ENCODE results near the gene SLC15A3. TPM values are rescaled to one million over a fixed set of nuclear protein-coding genes. Genes with fewer than 3 reads are reported as not detected.

SLC15A3 gene
- total RNA-seq, 4 donors from 2014 or later = 24.1 to 61.0 (median 29.9) TPM

- H3K27ac ChIP-seq (replicated peaks in 1 of 4) = no peak overlapping the region
- H3K9me3 ChIP-seq = no peaks in the 10 kb centered on the region
- peaks cover 5 to 22% (median 11%) of the 10 kb centered on the region in 4 donors for H3K4me1 ChIP-seq
- DNase-seq (ENCODE audit: extremely low spot score) = no peak
- WGBS = 81% methylated on average over 4 of the region's 4 CpGs
- TF ChIP-seq CTCF (IDR thresholded peaks at IDR 0.05) = no peak
- TF ChIP-seq EP300 (IDR thresholded peaks at IDR 0.05) = no peak
- no peak for TF ChIP-seq POLR2A (IDR thresholded peaks at IDR 0.05; ENCODE audit: low read depth)
- TF ChIP-seq POLR2AphosphoS5 (IDR thresholded peaks at IDR 0.05) = no peak
- H3K4me3 ChIP-seq = no peak overlapping the region
- H3K36me3 ChIP-seq = no peaks in the 10 kb centered on the region
- intact Hi-C loops (cut with DNase I) = no loop called here
- H3K27me3 ChIP-seq = no peaks in the 10 kb centered on the region
Measured at GRCh38 chr11:60957188-60957587, 5.2 kb upstream of the SLC15A3 start.

- Histone ChIP-seq H3K4me1 (peaks cover 5 to 35% (median 22%) of the 10 kb centered on the region in 4 donors), H3K27ac (replicated peaks in 1 of 4) (no peak overlapping the region), H3K27me3 (no peaks in the 10 kb centered on the region), H3K4me3 (no peak overlapping the region), H3K36me3 (no peaks in the 10 kb centered on the region), H3K9me3 (no peaks in the 10 kb centered on the region)
- WGBS = 49% methylated on average over 5 of the region's 5 CpGs
- intact Hi-C loops (cut with DNase I) = no loop called here
- DNase-seq (ENCODE audit: extremely low spot score) = no peak
- TF ChIP-seq EP300 (IDR thresholded peaks at IDR 0.05) = no peak
- no peak for TF ChIP-seq CTCF (IDR thresholded peaks at IDR 0.05)
- no peak for TF ChIP-seq POLR2A (IDR thresholded peaks at IDR 0.05; ENCODE audit: low read depth)
- no peak for TF ChIP-seq POLR2AphosphoS5 (IDR thresholded peaks at IDR 0.05)
Measured at GRCh38 chr11:60955571-60955970, 3.6 kb upstream of the SLC15A3 start.

- Histone ChIP-seq H3K9me3 (no peaks in the 10 kb centered on the region), H3K36me3 (no peaks in the 10 kb centered on the region), H3K27me3 (no peaks in the 10 kb centered on the region), H3K4me1 (peaks cover 5 to 45% (median 32%) of the 10 kb centered on the region in 4 donors), H3K4me3 (no peak overlapping the region), H3K27ac (replicated peaks in 1 of 4) (no peak overlapping the region)
- no peak for TF ChIP-seq POLR2AphosphoS5 (IDR thresholded peaks at IDR 0.05)
- TF ChIP-seq CTCF (IDR thresholded peaks at IDR 0.05) = no peak
- no peak for TF ChIP-seq EP300 (IDR thresholded peaks at IDR 0.05)
- TF ChIP-seq POLR2A (IDR thresholded peaks at IDR 0.05; ENCODE audit: low read depth) = no peak
- 78% methylated on average over 5 of the region's 5 CpGs for WGBS
- intact Hi-C loops (cut with DNase I) = no loop called here
- DNase-seq (ENCODE audit: extremely low spot score) = no peak
Measured at GRCh38 chr11:60954421-60954820, 2.4 kb upstream of the SLC15A3 start.

- 79% methylated on average over 6 of the region's 6 CpGs for WGBS
- Histone ChIP-seq H3K4me1 (peaks cover 8 to 48% (median 35%) of the 10 kb centered on the region in 4 donors), H3K9me3 (no peaks in the 10 kb centered on the region), H3K27me3 (no peaks in the 10 kb centered on the region), H3K36me3 (no peaks in the 10 kb centered on the region), H3K27ac (replicated peaks in 1 of 4) (peak overlapping the region; percentile 15 to 85 (median 56)), H3K4me3 (no peak overlapping the region)
- DNase-seq (ENCODE audit: extremely low spot score) = no peak
- TF ChIP-seq POLR2AphosphoS5 (IDR thresholded peaks at IDR 0.05) (peak in 1 of 2 donors; percentile 7), EP300 (IDR thresholded peaks at IDR 0.05) (no peak), CTCF (IDR thresholded peaks at IDR 0.05) (no peak)
- intact Hi-C loops (cut with DNase I) = no loop called here
Measured at GRCh38 chr11:60953781-60954180, 1.8 kb upstream of the SLC15A3 start.

GRCh38 chr11:60952742-60953170 is 780 bp upstream of the SLC15A3 start:
- TF ChIP-seq POLR2A (IDR thresholded peaks at IDR 0.05; ENCODE audit: low read depth) (no peak), CTCF (IDR thresholded peaks at IDR 0.05) (no peak), EP300 (IDR thresholded peaks at IDR 0.05) (no peak), POLR2AphosphoS5 (IDR thresholded peaks at IDR 0.05) (no peak)
- H3K27ac ChIP-seq (replicated peaks in 1 of 4) = peak overlapping the region; percentile 82 to 86 (median 85)
- H3K27me3 ChIP-seq = no peaks in the 10 kb centered on the region
- peaks cover 0 to under 1% (median 0%) of the 10 kb centered on the region in 4 donors for H3K36me3 ChIP-seq
- 58% methylated on average over 2 of the region's 3 CpGs for WGBS
- DNase-seq (ENCODE audit: extremely low spot score) = no peak
- peak overlapping the region; percentile 57 to 66 (median 59) for H3K4me3 ChIP-seq
- intact Hi-C loops (cut with DNase I) = no loop called here
- no peaks in the 10 kb centered on the region for H3K9me3 ChIP-seq
- H3K4me1 ChIP-seq = peaks cover 11 to 56% (median 45%) of the 10 kb centered on the region in 4 donors

Data from esophagus muscularis mucosa (tissue), 4 donors.